ENCODE data around the gene ATP4A. TPM values are rescaled to one million over a fixed set of nuclear protein-coding genes. Genes with fewer than 3 reads are reported as not detected.

ATP4A gene
- total RNA-seq, 1 donor from 2014 or later = not detected

- H3K9me3 ChIP-seq (ENCODE audit: insufficient read depth, low read depth, low read length) = no peaks in the 10 kb centered on the region
- H3K4me3 ChIP-seq (ENCODE audit: insufficient read depth, low read depth, low read length) = no peak within 1 kb of the TSS
- Mint-ChIP-seq H3K4me1 (ENCODE audit: low read depth, unreplicated experiment) (peaks cover 5% of the 10 kb centered on the region), H3K4me3 (ENCODE audit: unreplicated experiment) (peak within 1 kb of the TSS; percentile 14), H3K36me3 (ENCODE audit: low read depth, unreplicated experiment) (no peaks in the 10 kb centered on the region), H3K27ac (ENCODE audit: unreplicated experiment) (peak within 1 kb of the TSS; percentile 43), H3K27me3 (ENCODE audit: low read depth, unreplicated experiment) (peaks cover 48% of the 10 kb centered on the region), H3K9me3 (ENCODE audit: unreplicated experiment) (peaks cover 7% of the 10 kb centered on the region)
- H3K79me2 ChIP-seq (ENCODE audit: insufficient read depth, low read length) = no peaks in the 10 kb centered on the region
- no peak within 1 kb of the TSS for H2AFZ ChIP-seq (ENCODE audit: low read depth, low read length)
- no peaks in the 10 kb centered on the region for H3K36me3 ChIP-seq (ENCODE audit: insufficient read depth, low read length)
- H3K9ac ChIP-seq (ENCODE audit: low read length) = no peak within 1 kb of the TSS
- H3K27me3 ChIP-seq (ENCODE audit: insufficient read depth, low read length) = peaks cover 5% of the 10 kb centered on the region
- H3K4me1 ChIP-seq (ENCODE audit: insufficient read depth, low read length) = no peaks in the 10 kb centered on the region
- no peak within 1 kb of the TSS for H3K27ac ChIP-seq (ENCODE audit: low read depth, low read length)
- TF ChIP-seq CTCF (IDR thresholded peaks at IDR 0.05; ENCODE audit: insufficient read depth, low read depth, low read length) (no peak), EZH2 (IDR thresholded peaks at IDR 0.05; ENCODE audit: insufficient read depth, low read length) (no peak)
- H4K20me1 ChIP-seq (ENCODE audit: insufficient read depth, low read length) = no peaks in the 10 kb centered on the region
- DNase-seq (ENCODE audit: low read depth) (no peak), FAIRE-seq (no peak)
- H3K4me2 ChIP-seq (ENCODE audit: low read length) = no peak within 1 kb of the TSS
Measured at GRCh38 chr19:35585848-35586247, 22.4 kb upstream of the ATP4A start, which contains the start of gene PMIS2. PMIS2 (plus strand) TSS chr19:35586173; CDS start chr19:35586260, 87 bp downstream.

- DNase-seq (ENCODE audit: low read depth) (no peak), FAIRE-seq (no peak)
- no peak overlapping the region for H3K27ac Mint-ChIP-seq (ENCODE audit: unreplicated experiment)
- no peaks in the 10 kb centered on the region for H3K4me1 ChIP-seq (ENCODE audit: insufficient read depth, low read length)
- peaks cover 8% of the 10 kb centered on the region for H3K9me3 Mint-ChIP-seq (ENCODE audit: unreplicated experiment)
- TF ChIP-seq CTCF (IDR thresholded peaks at IDR 0.05; ENCODE audit: insufficient read depth, low read depth, low read length) (no peak), EZH2 (IDR thresholded peaks at IDR 0.05; ENCODE audit: insufficient read depth, low read length) (no peak)
- no peaks in the 10 kb centered on the region for H3K79me2 ChIP-seq (ENCODE audit: insufficient read depth, low read length)
- no peak overlapping the region for H3K9ac ChIP-seq (ENCODE audit: low read length)
- H3K27ac ChIP-seq (ENCODE audit: low read depth, low read length) = no peak overlapping the region
- H2AFZ ChIP-seq (ENCODE audit: low read depth, low read length) = no peak overlapping the region
- no peak overlapping the region for H3K4me2 ChIP-seq (ENCODE audit: low read length)
- no peaks in the 10 kb centered on the region for H3K36me3 Mint-ChIP-seq (ENCODE audit: low read depth, unreplicated experiment)
- peaks cover 5% of the 10 kb centered on the region for H3K4me1 Mint-ChIP-seq (ENCODE audit: low read depth, unreplicated experiment)
- H3K36me3 ChIP-seq (ENCODE audit: insufficient read depth, low read length) = no peaks in the 10 kb centered on the region
- peaks cover 5% of the 10 kb centered on the region for H3K27me3 ChIP-seq (ENCODE audit: insufficient read depth, low read length)
- H3K4me3 Mint-ChIP-seq (ENCODE audit: unreplicated experiment) = no peak overlapping the region
- peaks cover 35% of the 10 kb centered on the region for H3K27me3 Mint-ChIP-seq (ENCODE audit: low read depth, unreplicated experiment)
- no peak overlapping the region for H3K4me3 ChIP-seq (ENCODE audit: insufficient read depth, low read depth, low read length)
- H3K9me3 ChIP-seq (ENCODE audit: insufficient read depth, low read depth, low read length) = no peaks in the 10 kb centered on the region
- no peaks in the 10 kb centered on the region for H4K20me1 ChIP-seq (ENCODE audit: insufficient read depth, low read length)
Measured at GRCh38 chr19:35582760-35583159, 19.3 kb upstream of the ATP4A start.

- Histone ChIP-seq H3K36me3 (ENCODE audit: insufficient read depth, low read length) (no peaks in the 10 kb centered on the region), H3K9me3 (ENCODE audit: insufficient read depth, low read depth, low read length) (peaks cover 10% of the 10 kb centered on the region), H3K4me3 (ENCODE audit: insufficient read depth, low read depth, low read length) (no peak overlapping the region), H4K20me1 (ENCODE audit: insufficient read depth, low read length) (no peaks in the 10 kb centered on the region), H3K27me3 (ENCODE audit: insufficient read depth, low read length) (no peaks in the 10 kb centered on the region), H3K79me2 (ENCODE audit: insufficient read depth, low read length) (no peaks in the 10 kb centered on the region), H3K4me1 (ENCODE audit: insufficient read depth, low read length) (no peaks in the 10 kb centered on the region), H3K27ac (ENCODE audit: low read depth, low read length) (no peak overlapping the region), H3K9ac (ENCODE audit: low read length) (no peak overlapping the region), H3K4me2 (ENCODE audit: low read length) (no peak overlapping the region), H2AFZ (ENCODE audit: low read depth, low read length) (no peak overlapping the region)
- Mint-ChIP-seq H3K9me3 (ENCODE audit: unreplicated experiment) (peaks cover 21% of the 10 kb centered on the region), H3K36me3 (ENCODE audit: low read depth, unreplicated experiment) (no peaks in the 10 kb centered on the region), H3K4me1 (ENCODE audit: low read depth, unreplicated experiment) (no peaks in the 10 kb centered on the region), H3K27ac (ENCODE audit: unreplicated experiment) (no peak overlapping the region), H3K4me3 (ENCODE audit: unreplicated experiment) (no peak overlapping the region), H3K27me3 (ENCODE audit: low read depth, unreplicated experiment) (peaks cover 29% of the 10 kb centered on the region)
- FAIRE-seq (no peak), DNase-seq (ENCODE audit: low read depth) (no peak)
- TF ChIP-seq CTCF (IDR thresholded peaks at IDR 0.05; ENCODE audit: insufficient read depth, low read depth, low read length) (no peak), EZH2 (IDR thresholded peaks at IDR 0.05; ENCODE audit: insufficient read depth, low read length) (no peak)
Measured at GRCh38 chr19:35578707-35579106, 15.2 kb upstream of the ATP4A start.
